ENCODE measurements around the gene SYTL5.

Gene SYTL5

GRCh38 chrX:38055170-38055847 is 49.0 kb downstream of the SYTL5 start:
- in situ Hi-C loops (cut with MboI; ENCODE audit: low pct_unique_long_range_greater_than_20kb, low sequenced_read_pairs, unreplicated experiment), result no loop called here
- no peak for DNase-seq (ENCODE audit: low spot score)
- no peak for TF ChIP-seq CTCF (IDR thresholded peaks at IDR 0.05; ENCODE audit: extremely low read depth, insufficient read depth, missing control alignments)

GRCh38 chrX:38060331-38060878 is 54.1 kb downstream of the SYTL5 start:
- in situ Hi-C loops (cut with MboI; ENCODE audit: low pct_unique_long_range_greater_than_20kb, low sequenced_read_pairs, unreplicated experiment), result no loop called here
- no peak for DNase-seq (ENCODE audit: low spot score)
- no peak for TF ChIP-seq CTCF (IDR thresholded peaks at IDR 0.05; ENCODE audit: extremely low read depth, insufficient read depth, missing control alignments)

GRCh38 chrX:38061335-38061734 is 55.0 kb downstream of the SYTL5 start:
- DNase-seq (ENCODE audit: low spot score), result no peak
- in situ Hi-C loops (cut with MboI; ENCODE audit: low pct_unique_long_range_greater_than_20kb, low sequenced_read_pairs, unreplicated experiment), result no loop called here
- no peak for TF ChIP-seq CTCF (IDR thresholded peaks at IDR 0.05; ENCODE audit: extremely low read depth, insufficient read depth, missing control alignments)

DNA sequence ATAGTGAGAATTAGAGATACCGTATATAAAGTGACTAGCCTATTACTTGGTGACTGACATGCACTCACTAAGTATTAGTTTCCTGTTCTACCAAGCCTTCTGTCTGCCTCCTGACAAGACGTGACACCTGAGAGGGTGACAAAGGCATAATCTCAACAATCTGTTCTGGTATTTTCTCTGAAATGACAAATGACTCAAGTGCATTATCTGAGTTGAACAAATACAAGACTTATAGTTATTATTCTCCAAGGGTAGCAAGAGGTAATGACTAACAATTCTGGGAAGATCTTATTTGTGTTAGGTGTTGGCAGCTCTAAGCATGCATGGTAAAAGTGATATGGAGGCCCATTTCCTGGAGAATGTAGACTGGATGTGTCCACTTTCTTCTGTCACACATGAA is 60.6 kb downstream of the SYTL5 start:
- no peak for TF ChIP-seq CTCF (IDR thresholded peaks at IDR 0.05; ENCODE audit: extremely low read depth, insufficient read depth, missing control alignments)
- DNase-seq (ENCODE audit: low spot score), result no peak
- in situ Hi-C loops (cut with MboI; ENCODE audit: low pct_unique_long_range_greater_than_20kb, low sequenced_read_pairs, unreplicated experiment), result no loop called here

GRCh38 chrX:38069273-38069672 is 62.9 kb downstream of the SYTL5 start:
- no peak for DNase-seq (ENCODE audit: low spot score)
- in situ Hi-C loops (cut with MboI; ENCODE audit: low pct_unique_long_range_greater_than_20kb, low sequenced_read_pairs, unreplicated experiment), result no loop called here
- TF ChIP-seq CTCF (IDR thresholded peaks at IDR 0.05; ENCODE audit: extremely low read depth, insufficient read depth, missing control alignments), result no peak

GRCh38 chrX:38069991-38070390 is 63.6 kb downstream of the SYTL5 start:
- no peak for TF ChIP-seq CTCF (IDR thresholded peaks at IDR 0.05; ENCODE audit: extremely low read depth, insufficient read depth, missing control alignments)
- DNase-seq (ENCODE audit: low spot score), result no peak
- in situ Hi-C loops (cut with MboI; ENCODE audit: low pct_unique_long_range_greater_than_20kb, low sequenced_read_pairs, unreplicated experiment), result no loop called here
